ENCODE data around the gene KRTAP4-12. TPM values are rescaled to one million over a fixed set of nuclear protein-coding genes. Genes with fewer than 3 reads are reported as not detected.
"Not testable (repeated sequence)": the region's sequence is repeated elsewhere in the genome, so short reads cannot be mapped to it uniquely, and the experiment has no call there.

The KRTAP4-12 gene
- total RNA-seq, 3 donors from 2014 or later, result not detected

GRCh38 chr17:41111151-41111885, 12.7 kb downstream of the KRTAP4-12 start:
- DNase-seq (ENCODE audit: low spot score in 2 of 2), result no peak
- Histone ChIP-seq H3K4me3 (no peak overlapping the region), H3K27me3 (no peaks in the 10 kb centered on the region), H3K36me3 (no peaks in the 10 kb centered on the region), H3K27ac (no peak overlapping the region), H3K4me1 (no peaks in the 10 kb centered on the region), H3K9me3 (no peaks in the 10 kb centered on the region)
- no peak for TF ChIP-seq POLR2A (IDR thresholded peaks at IDR 0.05)
- intact Hi-C loops (cut with DNase I; ENCODE audit: low total_unique reads), result no loop called here

- intact Hi-C loops (cut with DNase I; ENCODE audit: low total_unique reads); DNase-seq (ENCODE audit: low spot score in 2 of 2); H3K4me1 ChIP-seq; H3K36me3 ChIP-seq; H3K27ac ChIP-seq; H3K9me3 ChIP-seq; H3K27me3 ChIP-seq; H3K4me3 ChIP-seq: not testable (repeated sequence)
These were observed 15.1 kb downstream of the KRTAP4-12 start for GRCh38 chr17:41108728-41109386.

GRCh38 chr17:41107941-41108450, 16.0 kb downstream of the KRTAP4-12 start:
- no peaks in the 10 kb centered on the region for H3K36me3 ChIP-seq
- no peak for DNase-seq (ENCODE audit: low spot score in 2 of 2)
- TF ChIP-seq POLR2A (IDR thresholded peaks at IDR 0.05) (no peak), POLR2AphosphoS5 (IDR thresholded peaks at IDR 0.05) (no peak)
- intact Hi-C loops (cut with DNase I; ENCODE audit: low total_unique reads), result no loop called here
- H3K27me3 ChIP-seq, result no peaks in the 10 kb centered on the region
- no peak overlapping the region for H3K4me3 ChIP-seq
- H3K9me3 ChIP-seq, result no peaks in the 10 kb centered on the region
- H3K27ac ChIP-seq, result no peak overlapping the region
- H3K4me1 ChIP-seq, result no peaks in the 10 kb centered on the region

- H3K9me3 ChIP-seq; H3K36me3 ChIP-seq; H3K27ac ChIP-seq; H3K4me3 ChIP-seq; H3K4me1 ChIP-seq; intact Hi-C loops (cut with DNase I; ENCODE audit: low total_unique reads); H3K27me3 ChIP-seq; DNase-seq (ENCODE audit: low spot score in 2 of 2): not testable (repeated sequence)
These were observed 18.6 kb downstream of the KRTAP4-12 start, which contains the start of gene KRTAP4-9 for GRCh38 chr17:41105347-41105746. TSS of gene KRTAP4-9 (plus strand) at chr17:41105389. CDS start at chr17:41105389, 0 bp downstream.

- intact Hi-C loops (cut with DNase I; ENCODE audit: low total_unique reads), result loop anchor here (5.0 kb wide), 1 partner anchor 122 kb away; the partner anchor contains the start of gene KRT40
- not testable (repeated sequence) for H3K36me3 ChIP-seq; DNase-seq (ENCODE audit: low spot score in 2 of 2); H3K9me3 ChIP-seq; H3K27ac ChIP-seq; H3K27me3 ChIP-seq; H3K4me3 ChIP-seq; H3K4me1 ChIP-seq
These were observed 19.5 kb downstream of the KRTAP4-12 start for GRCh38 chr17:41104386-41105038.

- no peak overlapping the region for H3K27ac ChIP-seq
- H3K27me3 ChIP-seq, result no peaks in the 10 kb centered on the region
- H3K9me3 ChIP-seq, result no peaks in the 10 kb centered on the region
- no peaks in the 10 kb centered on the region for H3K36me3 ChIP-seq
- intact Hi-C loops (cut with DNase I; ENCODE audit: low total_unique reads), result loop anchor here (5.0 kb wide), 1 partner anchor 122 kb away; the partner anchor contains the start of gene KRT40
- no peaks in the 10 kb centered on the region for H3K4me1 ChIP-seq
- TF ChIP-seq POLR2A (IDR thresholded peaks at IDR 0.05) (no peak), POLR2AphosphoS5 (IDR thresholded peaks at IDR 0.05) (no peak)
- no peak for DNase-seq (ENCODE audit: low spot score in 2 of 2)
- H3K4me3 ChIP-seq, result no peak overlapping the region
These were observed 20.1 kb downstream of the KRTAP4-12 start for GRCh38 chr17:41103896-41104295.

GRCh38 chr17:41101586-41102259, 22.3 kb downstream of the KRTAP4-12 start, which contains the start of gene KRTAP4-16:
TSS of gene KRTAP4-16 (minus strand) at chr17:41102209. CDS start at chr17:41102209, 0 bp downstream.
- no peak within 1 kb of the TSS for H3K4me3 ChIP-seq
- TF ChIP-seq CTCF (IDR thresholded peaks at IDR 0.05), result no peak
- no peak for TF ChIP-seq POLR2A (IDR thresholded peaks at IDR 0.05)
- TF ChIP-seq POLR2AphosphoS5 (IDR thresholded peaks at IDR 0.05), result no peak
- H3K36me3 ChIP-seq, result no peaks in the 10 kb centered on the region
- no peak for DNase-seq (ENCODE audit: low spot score in 2 of 2)
- H3K4me1 ChIP-seq, result no peaks in the 10 kb centered on the region
- no peaks in the 10 kb centered on the region for H3K27me3 ChIP-seq
- no peaks in the 10 kb centered on the region for H3K9me3 ChIP-seq
- intact Hi-C loops (cut with DNase I; ENCODE audit: low total_unique reads), result loop anchor here (5.0 kb wide), 1 partner anchor 119 kb away; the partner anchor contains the start of gene KRT40
- H3K27ac ChIP-seq, result no peak within 1 kb of the TSS

GRCh38 chr17:41099682-41100480, 24.1 kb downstream of the KRTAP4-12 start:
- H3K27ac ChIP-seq; H3K4me1 ChIP-seq; DNase-seq (ENCODE audit: low spot score in 2 of 2); H3K27me3 ChIP-seq; H3K36me3 ChIP-seq; H3K4me3 ChIP-seq; H3K9me3 ChIP-seq: not testable (repeated sequence)
- intact Hi-C loops (cut with DNase I; ENCODE audit: low total_unique reads), result loop anchor here (5.0 kb wide), 1 partner anchor 118 kb away; the partner anchor contains the start of gene KRT40
